ENCODE measurements around the gene DHRSX. TPM values are rescaled to one million over a fixed set of nuclear protein-coding genes. Genes with fewer than 3 reads are reported as not detected.

DHRSX gene
- total RNA-seq, 4 donors from 2014 or later, result 19.9 to 36.5 (median 24.2) TPM

GRCh38 chrX:2408856-2409255 is 91.9 kb downstream of the DHRSX start:
- no peak for DNase-seq
- peaks cover 6 to 11% of the 10 kb centered on the region in 2 donors for H3K36me3 ChIP-seq
- H3K4me1 ChIP-seq, result no peaks in the 10 kb centered on the region
- no peaks in the 10 kb centered on the region for H3K27me3 ChIP-seq
- TF ChIP-seq CTCF (IDR thresholded peaks at IDR 0.05) (no peak), POLR2A (IDR thresholded peaks at IDR 0.05) (no peak)
- intact Hi-C loops (cut with DNase I), result no loop called here
- H3K9me3 ChIP-seq, result no peaks in the 10 kb centered on the region
- no peak overlapping the region for H3K27ac ChIP-seq
- H3K4me3 ChIP-seq (replicated peaks in 1 of 3), result no peak overlapping the region
- WGBS, 2 donors, result 86 to 92% methylated on average over 9 of the region's 9 CpGs

GRCh38 chrX:2406891-2407518 is 93.8 kb downstream of the DHRSX start:
- Histone ChIP-seq H3K27me3 (no peaks in the 10 kb centered on the region), H3K4me1 (no peaks in the 10 kb centered on the region), H3K9me3 (no peaks in the 10 kb centered on the region), H3K36me3 (peaks cover 6 to 11% of the 10 kb centered on the region in 2 donors), H3K4me3 (replicated peaks in 1 of 3) (no peak overlapping the region), H3K27ac (no peak overlapping the region)
- intact Hi-C loops (cut with DNase I), result no loop called here
- no peak for TF ChIP-seq CTCF (IDR thresholded peaks at IDR 0.05)
- TF ChIP-seq POLR2A (IDR thresholded peaks at IDR 0.05), result no peak
- DNase-seq, result no peak
- WGBS, 2 donors, result 95 to 97% methylated on average over 14 of the region's 14 CpGs

GRCh38 chrX:2404776-2405175 is 96.0 kb downstream of the DHRSX start:
- H3K36me3 ChIP-seq, result peaks cover 6 to 11% of the 10 kb centered on the region in 2 donors
- TF ChIP-seq CTCF (IDR thresholded peaks at IDR 0.05), result no peak
- no peak for TF ChIP-seq POLR2A (IDR thresholded peaks at IDR 0.05)
- H3K27ac ChIP-seq, result no peak overlapping the region
- no peak for DNase-seq
- no peak overlapping the region for H3K4me3 ChIP-seq (replicated peaks in 1 of 3)
- no peaks in the 10 kb centered on the region for H3K27me3 ChIP-seq
- no peaks in the 10 kb centered on the region for H3K4me1 ChIP-seq
- intact Hi-C loops (cut with DNase I), result no loop called here
- H3K9me3 ChIP-seq, result no peaks in the 10 kb centered on the region
- WGBS, 2 donors, result 87 to 89% methylated on average over 8 of the region's 8 CpGs

- intact Hi-C loops (cut with DNase I), result no loop called here
- WGBS, 2 donors, result 85 to 91% methylated on average over 7 of the region's 7 CpGs
- TF ChIP-seq CTCF (IDR thresholded peaks at IDR 0.05), result no peak
- TF ChIP-seq POLR2A (IDR thresholded peaks at IDR 0.05), result no peak
- H3K36me3 ChIP-seq, result peaks cover 4 to 7% of the 10 kb centered on the region in 2 donors
- H3K27ac ChIP-seq, result no peak overlapping the region
- no peak for DNase-seq
- no peaks in the 10 kb centered on the region for H3K4me1 ChIP-seq
- H3K9me3 ChIP-seq, result no peaks in the 10 kb centered on the region
- no peak overlapping the region for H3K4me3 ChIP-seq (replicated peaks in 1 of 3)
- H3K27me3 ChIP-seq, result no peaks in the 10 kb centered on the region
Measured at GRCh38 chrX:2402361-2402690, 98.5 kb downstream of the DHRSX start.

- 69 to 73% methylated on average over 21 of the region's 21 CpGs for WGBS, 2 donors
- intact Hi-C loops (cut with DNase I), result no loop called here
- no peak for DNase-seq
- no peaks in the 10 kb centered on the region for H3K4me1 ChIP-seq
- H3K27ac ChIP-seq, result no peak overlapping the region
- peaks cover 0 to 2% of the 10 kb centered on the region in 2 donors for H3K36me3 ChIP-seq
- no peak overlapping the region for H3K4me3 ChIP-seq (replicated peaks in 1 of 3)
- TF ChIP-seq POLR2A (IDR thresholded peaks at IDR 0.05) (no peak), CTCF (IDR thresholded peaks at IDR 0.05) (no peak)
- H3K27me3 ChIP-seq, result no peaks in the 10 kb centered on the region
- no peaks in the 10 kb centered on the region for H3K9me3 ChIP-seq
Measured at GRCh38 chrX:2401590-2402360, 99.0 kb downstream of the DHRSX start.

Measured in thyroid gland (tissue), 4 donors.